ENCODE results near the gene SLFN13.
A peak's percentile ranks its signal among the peaks of the same experiment; 100 is the strongest.
"Not testable (repeated sequence)": the region's sequence is repeated elsewhere in the genome, so short reads cannot be mapped to it uniquely, and the experiment has no call there.

The SLFN13 gene

GRCh38 chr17:35429702-35430101 lies 18.9 kb downstream of the SLFN13 start:
- no peak for DNase-seq

- DNase-seq: no peak
Measured at GRCh38 chr17:35428229-35428628, 20.3 kb downstream of the SLFN13 start.

DNA sequence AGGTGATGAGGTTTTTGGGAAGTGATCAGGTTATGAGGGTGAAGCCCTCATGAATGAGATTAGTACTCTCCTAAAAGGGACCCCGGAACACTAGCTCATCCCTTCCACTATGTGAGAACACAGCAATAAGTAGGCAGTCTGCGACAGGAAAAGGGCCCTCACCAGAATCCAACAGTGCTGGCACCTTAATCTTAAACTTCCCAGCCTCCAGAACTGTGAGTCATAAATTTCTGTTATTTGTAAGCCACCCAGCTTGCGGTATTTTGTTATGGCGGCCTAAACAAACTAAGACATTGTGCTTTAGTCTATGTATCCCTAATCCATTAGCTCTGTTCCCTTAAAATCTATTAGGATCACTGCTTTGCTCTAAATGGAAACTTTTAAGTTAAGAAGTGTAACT lies 24.8 kb downstream of the SLFN13 start:
- DNase-seq: no peak

DNA sequence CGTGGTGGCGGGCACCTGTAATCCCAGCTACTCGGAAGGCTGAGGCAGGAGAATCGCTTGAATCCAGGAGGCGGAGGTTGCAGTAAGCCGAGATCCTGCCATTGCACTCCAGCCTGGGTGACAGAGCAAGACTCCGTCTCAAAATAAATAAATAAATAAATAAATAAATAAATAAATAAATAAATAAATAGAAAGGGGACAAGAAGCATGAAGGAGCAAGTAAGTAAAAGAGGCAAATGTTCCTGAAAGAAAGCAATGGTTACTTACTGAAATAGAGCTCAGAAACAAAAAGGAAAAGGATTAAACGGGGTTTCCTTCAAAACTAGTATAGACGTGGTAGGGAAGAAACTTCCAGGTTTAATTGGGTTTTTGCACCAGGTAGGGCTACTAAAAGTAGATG lies 27.5 kb downstream of the SLFN13 start:
- DNase-seq: not testable (repeated sequence)

DNA sequence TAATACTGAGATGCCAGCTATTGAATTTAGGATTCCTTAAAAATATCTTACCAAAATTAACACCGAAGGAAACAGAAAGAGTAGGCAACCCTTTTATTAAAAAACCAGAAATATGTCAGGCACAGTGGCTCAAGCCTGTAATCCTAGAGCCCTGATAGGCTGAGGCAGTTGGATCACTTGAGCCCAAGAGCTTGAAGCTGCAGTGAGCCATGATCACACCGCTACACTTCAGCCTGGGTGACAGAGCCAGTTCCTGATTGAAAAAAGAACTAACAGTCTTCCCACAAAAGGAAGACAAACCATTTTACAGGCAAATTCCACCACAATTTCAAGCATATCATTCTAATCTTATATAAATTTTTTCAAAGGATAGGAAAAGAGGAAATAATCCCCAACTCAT lies 31.9 kb downstream of the SLFN13 start:
- DNase-seq: no peak

DNA sequence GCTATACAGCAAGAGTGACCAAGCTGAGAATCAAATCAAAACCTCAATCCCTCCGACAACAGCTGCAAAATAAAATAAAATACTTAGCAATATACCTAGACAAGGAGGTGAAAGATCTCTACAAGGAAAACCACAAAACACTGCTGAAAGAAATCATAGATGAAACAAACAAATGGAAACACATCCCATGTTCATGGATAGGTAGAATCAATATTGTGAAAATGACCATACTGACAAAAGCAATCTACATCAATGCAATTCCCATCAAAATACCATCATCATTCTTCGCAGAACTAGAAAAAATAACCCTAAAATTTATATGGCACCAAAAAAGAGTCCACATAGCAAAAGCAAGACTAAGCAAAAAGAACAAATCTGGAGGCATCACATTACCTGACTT lies 33.9 kb downstream of the SLFN13 start:
- not testable (repeated sequence) for DNase-seq

- DNase-seq: no peak
Measured at GRCh38 chr17:35414247-35414646, 34.3 kb downstream of the SLFN13 start.

- no peak for DNase-seq
Measured at GRCh38 chr17:35407531-35407930, 41.0 kb downstream of the SLFN13 start.

DNA sequence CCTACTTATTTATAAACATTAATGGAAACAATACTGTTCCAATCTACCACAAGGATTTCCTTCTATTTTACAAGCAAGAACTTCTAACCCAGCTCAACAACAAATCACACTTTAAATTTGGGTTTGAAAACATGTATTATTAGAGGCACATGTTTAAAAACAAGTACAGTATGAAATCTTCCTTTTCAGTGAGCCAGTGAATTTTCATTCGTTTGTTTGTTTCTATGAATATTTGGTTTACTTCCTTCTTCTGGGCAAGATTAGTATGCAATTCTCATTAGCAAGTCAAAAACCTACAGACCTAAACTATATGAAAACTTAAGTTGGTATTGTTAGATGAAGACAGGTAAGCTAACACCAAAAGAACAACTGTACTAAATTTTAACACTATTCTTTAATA lies 42.0 kb downstream of the SLFN13 start:
- no peak for DNase-seq

- no peak for DNase-seq
Measured at GRCh38 chr17:35404360-35404759, 44.2 kb downstream of the SLFN13 start.

- not testable (repeated sequence) for DNase-seq
Measured at GRCh38 chr17:35393783-35394182, 54.8 kb downstream of the SLFN13 start.

GRCh38 chr17:35390663-35391062 lies 57.9 kb downstream of the SLFN13 start:
- peak; percentile 89 to 92 for DNase-seq

DNA sequence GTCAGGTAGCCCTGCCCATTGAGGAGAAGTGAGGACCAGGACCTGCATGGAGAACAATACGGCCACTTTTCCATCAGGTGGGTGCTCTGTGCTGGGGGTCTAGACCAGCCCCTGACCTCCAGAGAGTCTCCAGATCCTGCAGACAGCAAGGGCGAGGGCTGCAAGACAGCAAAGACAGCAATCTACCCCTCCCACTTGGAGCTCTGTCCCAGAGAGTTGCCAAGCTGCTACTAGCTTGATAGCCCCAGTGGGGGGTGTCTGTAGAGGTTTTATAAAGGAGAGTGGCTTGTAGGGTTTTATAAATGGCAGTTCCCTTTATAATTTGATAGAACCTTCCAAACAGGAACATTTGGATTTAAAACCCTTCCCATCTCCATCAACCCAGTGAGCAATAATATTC lies 58.4 kb downstream of the SLFN13 start:
- DNase-seq: no peak

- DNase-seq: no peak
Measured at GRCh38 chr17:35387496-35387895, 61.1 kb downstream of the SLFN13 start.
